A549 (cell line): ENCODE measurements around the gene UBAP2. TPM values are rescaled to one million over a fixed set of nuclear protein-coding genes. Genes with fewer than 3 reads are reported as not detected.

Experiments
- ATAC-seq, 2 experiments: fragments of 200-7000 bp in 1 of 2; fragments of >200 bp in 1 of 2; cut with Nextera tagmentation in 1 of 2; cut with Tn5 transposase in 1 of 2; 3 replicates each; pipeline versions ENCODE4 v1.8.0 to v1.9.1; 2018 to 2020; ENCODE audit warnings: mild to moderate bottlenecking in 1 of 2, moderate library complexity in 1 of 2
- CTCF ChIA-PET: fragments of 300-600 bp; sonication (Branson Sonifier 250); formaldehyde crosslinking; extraction: SDS; loops from one replicate; lab custom pipeline; 2021; ENCODE audit warnings: antibody characterized with exemption, inconsistent platforms; lab: Yijun Ruan, JAX
- POLR2A ChIA-PET: fragments of 350-600 bp; formaldehyde crosslinking; extraction: SDS; loops from one replicate; lab custom pipeline; 2021; ENCODE audit warnings: antibody characterized with exemption, inconsistent platforms; lab: Yijun Ruan, JAX
- DNase-seq, 2 experiments: peaks; one replicate each; pipeline versions ENCODE4 v3.0.0 to v3.0.0-alpha.2; 2011 to 2016; ENCODE audit warnings: low read depth in 1 of 2, low spot score in 1 of 2
- FAIRE-seq: peaks from 2 replicates; lab custom pipeline; 2011; peaks lifted over from hg19 to GRCh38; lab: Jason Lieb, UNC
- H3K27ac ChIP-seq, 2 experiments: fragments of >200 bp; sonication (Bioruptor Twin); formaldehyde crosslinking; 3 replicates each; pipeline ENCODE4 v1.5.1; 2016 to 2017
- H3K4me1 ChIP-seq: fragments of >200 bp; sonication (Bioruptor Twin); formaldehyde crosslinking; 3 replicates; pipeline ENCODE4 v1.6.1; 2016
- H3K4me2 ChIP-seq: fragments of >200 bp; sonication (Bioruptor Twin); formaldehyde crosslinking; 3 replicates; pipeline ENCODE4 v1.6.1; 2016
- H3K4me3 ChIP-seq: fragments of >200 bp; sonication (Bioruptor Twin); formaldehyde crosslinking; 3 replicates; pipeline ENCODE4 v1.5.1; 2016
- H3K9me3 ChIP-seq: fragments of >200 bp; sonication (Bioruptor Twin); formaldehyde crosslinking; 3 replicates; pipeline ENCODE4 v1.6.1; 2016
- BHLHE40 ChIP-seq: IDR thresholded peaks from 2 replicates; pipeline ENCODE4 v1.6.1; 2012; ENCODE audit warnings: low read depth, low read length, inconsistent platforms
- CBX2 ChIP-seq: fragments of 200-600 bp; sonication (generic); IDR thresholded peaks from 2 replicates; pipeline ENCODE4 v1.6.1; 2016; ENCODE audit warnings: low read depth, mild to moderate bottlenecking, borderline replicate concordance
- EP300 ChIP-seq, 2 experiments: fragments of >200 bp; sonication (Bioruptor Twin); formaldehyde crosslinking; IDR thresholded peaks; 2 replicates in 1 of 2; 3 replicates in 1 of 2; pipeline ENCODE4 v1.6.1; 2016 to 2017
- FOSB ChIP-seq: fragments of 250-450 bp; sonication (Bioruptor Pico); IDR thresholded peaks from 2 replicates; pipeline ENCODE4 v1.5.0; 2020; ENCODE audit warnings: mild to moderate bottlenecking, moderate library complexity
- FOXS1 ChIP-seq: fragments of 250-450 bp; sonication (Bioruptor Pico); IDR thresholded peaks from 2 replicates; pipeline ENCODE4 v1.5.0; 2020; ENCODE audit warnings: mild to moderate bottlenecking, moderate library complexity
- GATA3 ChIP-seq: IDR thresholded peaks from 2 replicates; pipeline ENCODE4 v1.6.1; 2012; ENCODE audit warnings: borderline replicate concordance
- HOXB13 ChIP-seq: fragments of 250-450 bp; sonication (Bioruptor Pico); IDR thresholded peaks from 2 replicates; pipeline ENCODE4 v1.5.0; 2020; ENCODE audit warnings: low read depth, mild to moderate bottlenecking, moderate library complexity
- HOXB5 ChIP-seq: fragments of 250-450 bp; sonication (Bioruptor Pico); IDR thresholded peaks from 2 replicates; pipeline ENCODE4 v1.5.0; 2020; ENCODE audit warnings: mild to moderate bottlenecking, moderate library complexity
- JUN ChIP-seq, 2 experiments: fragments of >200 bp; sonication (Bioruptor Twin); formaldehyde crosslinking; IDR thresholded peaks; 2 replicates in 1 of 2; 3 replicates in 1 of 2; pipeline ENCODE4 v1.6.1; 2016 to 2017
- KDM1A ChIP-seq: fragments of 200-600 bp; sonication (generic); IDR thresholded peaks from 2 replicates; pipeline ENCODE4 v1.6.1; 2016; ENCODE audit warnings: low read depth, mild to moderate bottlenecking
- MYC ChIP-seq: IDR thresholded peaks from 2 replicates; pipeline ENCODE4 v1.6.1; 2012; ENCODE audit warnings: mild to moderate bottlenecking, inconsistent platforms, low read length, improper control_type of control experiment, borderline replicate concordance
- NFE2L2 ChIP-seq: fragments of 150-350 bp; conservative IDR thresholded peaks from 2 replicates; pipeline ENCODE4 v1.6.1; 2014; ENCODE audit warnings: low read length
- PHF8 ChIP-seq: fragments of 200-600 bp; sonication (generic); IDR thresholded peaks from 2 replicates; pipeline ENCODE4 v1.6.1; 2016; ENCODE audit warnings: low read depth, mild to moderate bottlenecking, antibody characterized with exemption, moderate library complexity, borderline replicate concordance
- POLR2A ChIP-seq: IDR thresholded peaks from 2 replicates; pipeline ENCODE4 v1.6.1; 2012; ENCODE audit warnings: mild to moderate bottlenecking, low read length
- POLR2AphosphoS2 ChIP-seq: conservative IDR thresholded peaks from 2 replicates; pipeline ENCODE4 v1.6.1; 2012; ENCODE audit warnings: low read length, improper control_type of control experiment, inconsistent platforms
- RCOR1 ChIP-seq: fragments of 150-350 bp; IDR thresholded peaks from 2 replicates; pipeline ENCODE4 v1.6.1; 2014; ENCODE audit warnings: antibody characterized with exemption, low read length, low read depth
- RFX5 ChIP-seq: fragments of 450-650 bp; IDR thresholded peaks from 2 replicates; pipeline ENCODE4 v1.7.1; 2014; ENCODE audit warnings: antibody characterized with exemption, mild to moderate bottlenecking, moderate library complexity
- RNF2 ChIP-seq: fragments of 200-600 bp; sonication (generic); IDR thresholded peaks from 2 replicates; pipeline ENCODE4 v1.6.1; 2016; ENCODE audit warnings: low read depth, mild to moderate bottlenecking, antibody characterized with exemption, moderate library complexity, borderline replicate concordance
- SMC3 ChIP-seq: fragments of >200 bp; sonication (Bioruptor Twin); formaldehyde crosslinking; IDR thresholded peaks from 3 replicates; pipeline ENCODE4 v1.6.1; 2018; ENCODE audit warnings: inconsistent platforms
- ZFP36 ChIP-seq: fragments of 450-650 bp; IDR thresholded peaks from 2 replicates; pipeline ENCODE4 v1.6.1; 2014; ENCODE audit warnings: borderline replicate concordance; ENCODE audit not compliant: partially characterized antibody
- ZNF302 ChIP-seq: fragments of 250-450 bp; sonication (Bioruptor Pico); IDR thresholded peaks from 2 replicates; pipeline ENCODE4 v1.9.0; 2021; ENCODE audit warnings: inconsistent platforms, mild to moderate bottlenecking, moderate library complexity
- ZSCAN20 ChIP-seq: fragments of 250-450 bp; sonication (Bioruptor Pico); IDR thresholded peaks from 2 replicates; pipeline ENCODE4 v1.8.0; 2022; ENCODE audit warnings: mild to moderate bottlenecking, moderate library complexity
- WGBS: methylation state at CpG from one replicate; pipeline ENCODE4 v1.1.6; 2017; ENCODE audit errors: missing lambda C conversion rate; 5-methylcytosine and 5-hydroxymethylcytosine counted together
- polyA plus RNA-seq, 4 experiments: library from polyadenylated mRNA; depleted of rRNA in 3 of 4; stranded (reverse); fragments of >200 nt; fragmentation: RNase III in 1 of 4; extraction: RNeasy Plus Mini Kit Qiagen cat#74134 plus additional on column Dnase treatment in 1 of 4; gene quantifications; 2 replicates in 3 of 4; 3 replicates in 1 of 4; pipeline ENCODE4 v1.2.3, GENCODE V29; 2011 to 2017
- TF ChIP-seq, protein P1 (sequence below): fragments of 250-450 bp; sonication (Bioruptor Pico); IDR thresholded peaks from 2 replicates; pipeline ENCODE4 v1.5.0; 2020; ENCODE audit warnings: low read depth, mild to moderate bottlenecking, moderate library complexity
- TF ChIP-seq, protein P2 (sequence below): fragments of >200 bp; sonication (Bioruptor Twin); formaldehyde crosslinking; IDR thresholded peaks from 3 replicates; pipeline ENCODE4 v1.5.1; 2016
- TF ChIP-seq, protein P3 (sequence below): IDR thresholded peaks from 2 replicates; pipeline ENCODE4 v1.6.1; 2012
- TF ChIP-seq, protein P4 (sequence below): fragments of 250-450 bp; sonication (Bioruptor Pico); IDR thresholded peaks from 2 replicates; pipeline ENCODE4 v1.5.0; 2021; ENCODE audit warnings: mild to moderate bottlenecking, moderate library complexity, borderline replicate concordance
- TF ChIP-seq, protein P5 (sequence below): fragments of 200-600 bp; sonication (generic); IDR thresholded peaks from 2 replicates; pipeline ENCODE4 v1.6.1; 2016; ENCODE audit warnings: antibody characterized with exemption, mild to moderate bottlenecking, moderate library complexity

UBAP2 gene
- polyA plus RNA-seq, 2 of the 4 experiments (the other 2 are of a cell fraction): 25.0 to 29.5 TPM

DNA sequence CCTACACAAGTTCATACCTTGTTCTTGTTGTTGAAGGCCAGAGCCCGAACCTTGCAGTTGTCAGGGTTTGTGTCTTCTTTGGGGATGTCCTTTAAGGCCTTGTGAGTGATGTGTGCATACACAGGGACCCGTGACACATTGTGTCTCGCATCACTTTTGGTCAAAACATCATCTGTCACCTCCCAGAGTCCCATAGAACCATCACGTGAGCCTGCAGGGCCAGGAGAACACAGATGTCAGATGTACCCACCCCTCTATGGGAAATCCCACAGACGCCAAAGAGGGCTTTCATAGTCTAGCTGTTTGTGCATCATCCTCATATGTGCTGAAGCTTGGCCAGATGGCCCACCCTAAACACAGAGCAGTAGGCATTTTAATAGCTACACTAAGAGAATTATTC lies 49.6 kb upstream of the UBAP2 start:
- 86% methylated on average over 5 of the region's 5 CpGs for WGBS
- CTCF ChIA-PET: interaction anchor here (0.7 to 2.9 kb wide), 3 partner anchors 25 to 81 kb away, joined by 3 to 11 read pairs (median 6); partner anchors contain the start of gene UBAP1
- no peak for TF ChIP-seq GATA3
- TF ChIP-seq, all 56 proteins: peak for 0

DNA sequence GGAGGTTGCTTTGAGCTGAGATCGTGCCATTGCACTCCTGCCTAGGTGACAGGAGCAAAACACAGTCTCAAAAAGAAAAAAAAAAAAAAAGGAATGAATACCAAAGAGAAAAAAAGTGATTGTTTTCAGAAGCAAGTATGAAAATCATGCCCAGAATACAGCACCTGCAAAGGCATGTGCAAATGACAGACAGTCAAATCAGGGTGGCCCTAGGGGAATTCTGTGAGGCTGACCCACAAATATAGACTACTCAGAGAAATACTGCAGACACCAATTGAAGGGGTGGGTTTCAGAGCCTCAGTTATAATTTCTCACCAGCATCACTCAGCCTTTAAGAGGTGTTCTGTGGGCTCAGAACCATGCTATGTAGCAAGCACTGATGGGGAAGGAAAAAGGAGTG lies 49.2 kb upstream of the UBAP2 start:
- TF ChIP-seq GATA3 (no peak), JUN (IDR thresholded peaks at IDR 0.05) (no peak), ZSCAN20 (CRISPR knock-in tag) (no peak), RNF2 (no peak), POLR2AphosphoS2 (no peak), PHF8 (no peak), SMC3 (no peak), ZNF302 (no peak), NFE2L2 (no peak), POLR2A (no peak), BHLHE40 (no peak), FOXS1 (CRISPR knock-in tag) (no peak), MYC (no peak)
- TF ChIP-seq, protein P1, sequence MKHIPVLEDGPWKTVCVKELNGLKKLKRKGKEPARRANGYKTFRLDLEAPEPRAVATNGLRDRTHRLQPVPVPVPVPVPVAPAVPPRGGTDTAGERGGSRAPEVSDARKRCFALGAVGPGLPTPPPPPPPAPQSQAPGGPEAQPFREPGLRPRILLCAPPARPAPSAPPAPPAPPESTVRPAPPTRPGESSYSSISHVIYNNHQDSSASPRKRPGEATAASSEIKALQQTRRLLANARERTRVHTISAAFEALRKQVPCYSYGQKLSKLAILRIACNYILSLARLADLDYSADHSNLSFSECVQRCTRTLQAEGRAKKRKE: no peak
- TF ChIP-seq, protein P2, sequence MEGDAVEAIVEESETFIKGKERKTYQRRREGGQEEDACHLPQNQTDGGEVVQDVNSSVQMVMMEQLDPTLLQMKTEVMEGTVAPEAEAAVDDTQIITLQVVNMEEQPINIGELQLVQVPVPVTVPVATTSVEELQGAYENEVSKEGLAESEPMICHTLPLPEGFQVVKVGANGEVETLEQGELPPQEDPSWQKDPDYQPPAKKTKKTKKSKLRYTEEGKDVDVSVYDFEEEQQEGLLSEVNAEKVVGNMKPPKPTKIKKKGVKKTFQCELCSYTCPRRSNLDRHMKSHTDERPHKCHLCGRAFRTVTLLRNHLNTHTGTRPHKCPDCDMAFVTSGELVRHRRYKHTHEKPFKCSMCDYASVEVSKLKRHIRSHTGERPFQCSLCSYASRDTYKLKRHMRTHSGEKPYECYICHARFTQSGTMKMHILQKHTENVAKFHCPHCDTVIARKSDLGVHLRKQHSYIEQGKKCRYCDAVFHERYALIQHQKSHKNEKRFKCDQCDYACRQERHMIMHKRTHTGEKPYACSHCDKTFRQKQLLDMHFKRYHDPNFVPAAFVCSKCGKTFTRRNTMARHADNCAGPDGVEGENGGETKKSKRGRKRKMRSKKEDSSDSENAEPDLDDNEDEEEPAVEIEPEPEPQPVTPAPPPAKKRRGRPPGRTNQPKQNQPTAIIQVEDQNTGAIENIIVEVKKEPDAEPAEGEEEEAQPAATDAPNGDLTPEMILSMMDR: no peak
- TF ChIP-seq, protein P3, sequence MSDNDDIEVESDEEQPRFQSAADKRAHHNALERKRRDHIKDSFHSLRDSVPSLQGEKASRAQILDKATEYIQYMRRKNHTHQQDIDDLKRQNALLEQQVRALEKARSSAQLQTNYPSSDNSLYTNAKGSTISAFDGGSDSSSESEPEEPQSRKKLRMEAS: no peak
- Histone ChIP-seq H3K4me1 (no peaks in the 10 kb centered on the region), H3K27ac (no peak overlapping the region), H3K4me3 (no peak overlapping the region), H3K4me2 (no peak overlapping the region), H3K9me3 (no peaks in the 10 kb centered on the region)
- ATAC-seq (no peak), DNase-seq (no peak), FAIRE-seq (no peak)
- ChIA-PET POLR2A (no interaction called here), CTCF (interaction anchor here (0.6 to 2.9 kb wide), 4 partner anchors 24 to 150 kb away, joined by 3 to 11 read pairs (median 4); partner anchors contain the start of gene UBAP1)
- 89% methylated on average over 1 of the region's 1 CpG for WGBS

More for the DNA sequence above, 49.6 kb upstream of the UBAP2 start:
- Histone ChIP-seq H3K4me3 (no peak overlapping the region), H3K27ac (no peak overlapping the region), H3K9me3 (no peaks in the 10 kb centered on the region), H3K4me1 (no peaks in the 10 kb centered on the region), H3K4me2 (no peak overlapping the region)
- FAIRE-seq (no peak), DNase-seq (no peak), ATAC-seq (no peak)
- POLR2A ChIA-PET: no interaction called here

DNA sequence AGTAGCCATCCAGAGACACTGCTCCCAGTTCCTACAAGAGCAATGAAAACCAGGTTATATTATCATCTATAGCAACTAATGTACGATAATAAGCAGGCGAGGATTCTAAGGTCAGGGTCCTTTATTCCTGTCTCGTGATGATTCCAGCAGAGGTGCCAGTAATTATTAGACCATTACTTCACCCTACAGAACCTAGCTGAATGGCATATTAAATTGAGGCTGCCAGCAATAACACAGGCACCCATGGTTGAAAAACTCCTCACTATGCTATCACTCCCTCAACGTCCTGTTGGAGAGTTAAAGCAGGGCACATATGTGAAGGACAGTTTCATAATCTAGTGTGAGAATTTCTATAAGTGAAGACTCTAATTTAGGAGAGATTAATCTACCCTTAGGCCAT lies 48.1 kb upstream of the UBAP2 start:
- no peak for DNase-seq
- Histone ChIP-seq H3K9me3 (no peaks in the 10 kb centered on the region), H3K4me3 (no peak overlapping the region), H3K4me1 (no peaks in the 10 kb centered on the region), H3K27ac (no peak overlapping the region), H3K4me2 (no peak overlapping the region)
- FAIRE-seq: no peak
- ChIA-PET POLR2A (no interaction called here), CTCF (interaction anchor here (0.7 kb wide), 1 partner anchor 23 kb away, joined by 3 read pairs; no protein-coding TSS in a partner anchor)
- ATAC-seq: no peak
- WGBS: 96% methylated on average over 4 of the region's 4 CpGs
- no peak for TF ChIP-seq KDM1A
- TF ChIP-seq CBX2: no peak
- no peak for TF ChIP-seq RFX5
- TF ChIP-seq HOXB13 (CRISPR knock-in tag): no peak
- no peak for TF ChIP-seq HOXB5 (CRISPR knock-in tag)
- TF ChIP-seq, protein P3: no peak
- no peak for TF ChIP-seq RCOR1
- TF ChIP-seq, protein P4, sequence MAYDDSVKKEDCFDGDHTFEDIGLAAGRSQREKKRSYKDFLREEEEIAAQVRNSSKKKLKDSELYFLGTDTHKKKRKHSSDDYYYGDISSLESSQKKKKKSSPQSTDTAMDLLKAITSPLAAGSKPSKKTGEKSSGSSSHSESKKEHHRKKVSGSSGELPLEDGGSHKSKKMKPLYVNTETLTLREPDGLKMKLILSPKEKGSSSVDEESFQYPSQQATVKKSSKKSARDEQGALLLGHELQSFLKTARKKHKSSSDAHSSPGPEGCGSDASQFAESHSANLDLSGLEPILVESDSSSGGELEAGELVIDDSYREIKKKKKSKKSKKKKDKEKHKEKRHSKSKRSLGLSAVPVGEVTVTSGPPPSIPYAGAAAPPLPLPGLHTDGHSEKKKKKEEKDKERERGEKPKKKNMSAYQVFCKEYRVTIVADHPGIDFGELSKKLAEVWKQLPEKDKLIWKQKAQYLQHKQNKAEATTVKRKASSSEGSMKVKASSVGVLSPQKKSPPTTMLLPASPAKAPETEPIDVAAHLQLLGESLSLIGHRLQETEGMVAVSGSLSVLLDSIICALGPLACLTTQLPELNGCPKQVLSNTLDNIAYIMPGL (CRISPR knock-in tag): no peak
- TF ChIP-seq EP300 (IDR thresholded peaks at IDR 0.05): no peak
- no peak for TF ChIP-seq FOSB (CRISPR knock-in tag)
- TF ChIP-seq ZFP36: no peak
- TF ChIP-seq, protein P5, sequence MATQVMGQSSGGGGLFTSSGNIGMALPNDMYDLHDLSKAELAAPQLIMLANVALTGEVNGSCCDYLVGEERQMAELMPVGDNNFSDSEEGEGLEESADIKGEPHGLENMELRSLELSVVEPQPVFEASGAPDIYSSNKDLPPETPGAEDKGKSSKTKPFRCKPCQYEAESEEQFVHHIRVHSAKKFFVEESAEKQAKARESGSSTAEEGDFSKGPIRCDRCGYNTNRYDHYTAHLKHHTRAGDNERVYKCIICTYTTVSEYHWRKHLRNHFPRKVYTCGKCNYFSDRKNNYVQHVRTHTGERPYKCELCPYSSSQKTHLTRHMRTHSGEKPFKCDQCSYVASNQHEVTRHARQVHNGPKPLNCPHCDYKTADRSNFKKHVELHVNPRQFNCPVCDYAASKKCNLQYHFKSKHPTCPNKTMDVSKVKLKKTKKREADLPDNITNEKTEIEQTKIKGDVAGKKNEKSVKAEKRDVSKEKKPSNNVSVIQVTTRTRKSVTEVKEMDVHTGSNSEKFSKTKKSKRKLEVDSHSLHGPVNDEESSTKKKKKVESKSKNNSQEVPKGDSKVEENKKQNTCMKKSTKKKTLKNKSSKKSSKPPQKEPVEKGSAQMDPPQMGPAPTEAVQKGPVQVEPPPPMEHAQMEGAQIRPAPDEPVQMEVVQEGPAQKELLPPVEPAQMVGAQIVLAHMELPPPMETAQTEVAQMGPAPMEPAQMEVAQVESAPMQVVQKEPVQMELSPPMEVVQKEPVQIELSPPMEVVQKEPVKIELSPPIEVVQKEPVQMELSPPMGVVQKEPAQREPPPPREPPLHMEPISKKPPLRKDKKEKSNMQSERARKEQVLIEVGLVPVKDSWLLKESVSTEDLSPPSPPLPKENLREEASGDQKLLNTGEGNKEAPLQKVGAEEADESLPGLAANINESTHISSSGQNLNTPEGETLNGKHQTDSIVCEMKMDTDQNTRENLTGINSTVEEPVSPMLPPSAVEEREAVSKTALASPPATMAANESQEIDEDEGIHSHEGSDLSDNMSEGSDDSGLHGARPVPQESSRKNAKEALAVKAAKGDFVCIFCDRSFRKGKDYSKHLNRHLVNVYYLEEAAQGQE: no peak
